ENCODE results near the gene MMADHC. TPM values are rescaled to one million over a fixed set of nuclear protein-coding genes. Genes with fewer than 3 reads are reported as not detected.
A peak's percentile ranks its signal among the peaks of the same experiment; 100 is the strongest.

MMADHC gene
- polyA plus RNA-seq, 1 experiment = 72.6 TPM

GRCh38 chr2:149564983-149565382, 22.6 kb downstream of the MMADHC start:
- Histone ChIP-seq H3K36me3 (ENCODE audit: control insufficient read depth, insufficient read depth, low read length) (peaks cover 5% of the 10 kb centered on the region), H3K27me3 (ENCODE audit: control insufficient read depth, insufficient read depth, low read length) (no peaks in the 10 kb centered on the region), H3K4me3 (ENCODE audit: low read depth, low read length) (no peak overlapping the region)
- TF ChIP-seq CTCF (IDR thresholded peaks at IDR 0.05; ENCODE audit: insufficient read depth, low read depth, low read length) = no peak
- POLR2A ChIA-PET = no interaction called here
- no peak for DNase-seq (ENCODE audit: low read depth)
- CTCF ChIA-PET = interaction anchor here (0.9 to 1.3 kb wide), 3 partner anchors 547 to 556 kb away, joined by 3 to 4 read pairs (median 3); no protein-coding TSS in a partner anchor

GRCh38 chr2:149564097-149564496, 23.5 kb downstream of the MMADHC start:
- ChIA-PET CTCF (interaction anchor here (4.0 kb wide), 1 partner anchor 548 kb away, joined by 65 read pairs; no protein-coding TSS in a partner anchor), POLR2A (no interaction called here)
- no peak overlapping the region for H3K4me3 ChIP-seq (ENCODE audit: low read depth, low read length)
- peaks cover 3% of the 10 kb centered on the region for H3K36me3 ChIP-seq (ENCODE audit: control insufficient read depth, insufficient read depth, low read length)
- TF ChIP-seq CTCF (IDR thresholded peaks at IDR 0.05; ENCODE audit: insufficient read depth, low read depth, low read length) = no peak
- no peak for DNase-seq (ENCODE audit: low read depth)
- H3K27me3 ChIP-seq (ENCODE audit: control insufficient read depth, insufficient read depth, low read length) = no peaks in the 10 kb centered on the region

- Histone ChIP-seq H3K36me3 (ENCODE audit: control insufficient read depth, insufficient read depth, low read length) (no peaks in the 10 kb centered on the region), H3K27me3 (ENCODE audit: control insufficient read depth, insufficient read depth, low read length) (no peaks in the 10 kb centered on the region), H3K4me3 (ENCODE audit: low read depth, low read length) (no peak overlapping the region; the same call in 1 of the 2 replicates)
- ChIA-PET CTCF (interaction anchor here (0.8 to 4.0 kb wide), 4 partner anchors 10 to 546 kb away, joined by 3 to 65 read pairs (median 6); no protein-coding TSS in a partner anchor), POLR2A (no interaction called here)
- peak; percentile 41 for DNase-seq (ENCODE audit: low read depth)
- no peak for TF ChIP-seq CTCF (IDR thresholded peaks at IDR 0.05; ENCODE audit: insufficient read depth, low read depth, low read length)
Measured at GRCh38 chr2:149562324-149562723, 25.3 kb downstream of the MMADHC start.

GRCh38 chr2:149561309-149561926, 26.2 kb downstream of the MMADHC start:
- ChIA-PET CTCF (interaction anchor here (0.6 to 4.0 kb wide), 22 partner anchors 9 to 1677 kb away, joined by 3 to 65 read pairs (median 3); no protein-coding TSS in a partner anchor), POLR2A (no interaction called here)
- H3K27me3 ChIP-seq (ENCODE audit: control insufficient read depth, insufficient read depth, low read length) = no peaks in the 10 kb centered on the region
- no peak for DNase-seq (ENCODE audit: low read depth)
- H3K4me3 ChIP-seq (ENCODE audit: low read depth, low read length) = no peak overlapping the region
- peak; percentile 70 for TF ChIP-seq CTCF (IDR thresholded peaks at IDR 0.05; ENCODE audit: insufficient read depth, low read depth, low read length)
- no peaks in the 10 kb centered on the region for H3K36me3 ChIP-seq (ENCODE audit: control insufficient read depth, insufficient read depth, low read length)

- CTCF ChIA-PET = interaction anchor here (0.7 to 0.8 kb wide), 3 partner anchors 22 to 542 kb away, joined by 3 to 4 read pairs (median 4); no protein-coding TSS in a partner anchor
- Histone ChIP-seq H3K27me3 (ENCODE audit: control insufficient read depth, insufficient read depth, low read length) (no peaks in the 10 kb centered on the region), H3K4me3 (ENCODE audit: low read depth, low read length) (no peak overlapping the region), H3K36me3 (ENCODE audit: control insufficient read depth, insufficient read depth, low read length) (no peaks in the 10 kb centered on the region)
- no peak for DNase-seq (ENCODE audit: low read depth)
- no peak for TF ChIP-seq CTCF (IDR thresholded peaks at IDR 0.05; ENCODE audit: insufficient read depth, low read depth, low read length)
- POLR2A ChIA-PET = no interaction called here
Measured at GRCh38 chr2:149559341-149560068, 28.1 kb downstream of the MMADHC start.

Measured in BJ (cell line).